HepG2 (cell line): ENCODE data around the gene ZNF75A. TPM values are rescaled to one million over a fixed set of nuclear protein-coding genes. Genes with fewer than 3 reads are reported as not detected.
A peak's percentile ranks its signal among the peaks of the same experiment; 100 is the strongest.

Source experiments
- ARID3A ChIP-seq: IDR thresholded peaks from 2 replicates; pipeline ENCODE4 v1.6.1; 2012; ENCODE audit warnings: low read depth, low read length, improper control_type of control experiment
- DMAP1 ChIP-seq: IDR thresholded peaks from 2 replicates; pipeline ENCODE4 v1.6.1; 2016
- HNRNPL ChIP-seq: fragments of 200-400 bp; formaldehyde crosslinking; IDR thresholded peaks from 2 replicates; pipeline ENCODE4 v1.6.1; 2017; ENCODE audit warnings: mild to moderate bottlenecking, low read depth, low read length
- PCBP1 ChIP-seq: fragments of 200-400 bp; formaldehyde crosslinking; IDR thresholded peaks from 2 replicates; pipeline ENCODE4 v1.6.1; 2017; ENCODE audit warnings: mild to moderate bottlenecking, low read depth, low read length, borderline replicate concordance
- PHB2 ChIP-seq: fragments of 450-650 bp; IDR thresholded peaks from 2 replicates; pipeline ENCODE4 v1.6.1; 2018; ENCODE audit not compliant: partially characterized antibody
- PHF20 ChIP-seq: sonication (generic); formaldehyde crosslinking; IDR thresholded peaks from 2 replicates; pipeline ENCODE4 v1.5.0; 2020; ENCODE audit warnings: mild to moderate bottlenecking, missing genetic modification reagents
- PRDM15 ChIP-seq: sonication (generic); formaldehyde crosslinking; IDR thresholded peaks from 2 replicates; pipeline ENCODE4 v1.4.0; 2020; ENCODE audit warnings: missing genetic modification reagents
- RBM22 ChIP-seq: fragments of 200-400 bp; formaldehyde crosslinking; optimal IDR thresholded peaks from 2 replicates; pipeline ENCODE3; 2017; ENCODE audit warnings: mild to moderate bottlenecking, low read length, moderate library complexity
- SAFB2 ChIP-seq: sonication (generic); formaldehyde crosslinking; IDR thresholded peaks from 2 replicates; pipeline ENCODE4 v1.5.1; 2020; ENCODE audit warnings: missing genetic modification reagents, low read depth, mild to moderate bottlenecking, borderline replicate concordance
- SKI ChIP-seq: fragments of 450-650 bp; IDR thresholded peaks from one replicate; pipeline ENCODE4 v1.6.1; 2018; ENCODE audit warnings: mild to moderate bottlenecking; ENCODE audit not compliant: partially characterized antibody
- SMAD1 ChIP-seq: sonication (generic); formaldehyde crosslinking; IDR thresholded peaks from 2 replicates; pipeline ENCODE4 v1.4.0; 2020; ENCODE audit warnings: missing genetic modification reagents, low read depth, mild to moderate bottlenecking, borderline replicate concordance
- SRF ChIP-seq: IDR thresholded peaks from 2 replicates; pipeline ENCODE4 v1.6.1; 2011; ENCODE audit warnings: mild to moderate bottlenecking, low read depth, low read length, moderate library complexity
- TP53 ChIP-seq: sonication (generic); formaldehyde crosslinking; conservative IDR thresholded peaks from 2 replicates; pipeline ENCODE4 v1.4.0; 2020; ENCODE audit warnings: missing genetic modification reagents
- WIZ ChIP-seq: sonication (generic); formaldehyde crosslinking; IDR thresholded peaks from 2 replicates; pipeline ENCODE4 v1.5.1; 2020; ENCODE audit warnings: mild to moderate bottlenecking, missing genetic modification reagents
- ZBTB26 ChIP-seq: IDR thresholded peaks from 2 replicates; pipeline ENCODE4 v1.6.1; 2016; ENCODE audit warnings: missing compliant biosample characterization, missing genetic modification reagents, borderline replicate concordance
- ZFP37 ChIP-seq: sonication (generic); formaldehyde crosslinking; IDR thresholded peaks from 2 replicates; pipeline ENCODE4 v1.4.0; 2020; ENCODE audit warnings: missing genetic modification reagents, borderline replicate concordance
- ZMAT5 ChIP-seq: sonication (generic); formaldehyde crosslinking; IDR thresholded peaks from 2 replicates; pipeline ENCODE4 v1.5.0; 2020; ENCODE audit warnings: mild to moderate bottlenecking, low read depth, missing genetic modification reagents, borderline replicate concordance
- ZNF235 ChIP-seq: sonication (generic); formaldehyde crosslinking; IDR thresholded peaks from 2 replicates; pipeline ENCODE4 v1.8.1; 2023; ENCODE audit warnings: mild to moderate bottlenecking, missing genetic modification reagents, borderline replicate concordance
- ZNF33B ChIP-seq: sonication (generic); formaldehyde crosslinking; IDR thresholded peaks from 2 replicates; pipeline ENCODE4 v1.5.1; 2020; ENCODE audit warnings: mild to moderate bottlenecking, missing genetic modification reagents
- ZNF546 ChIP-seq: sonication (generic); formaldehyde crosslinking; conservative IDR thresholded peaks from 2 replicates; pipeline ENCODE4 v1.8.1; 2023; ENCODE audit warnings: mild to moderate bottlenecking, missing genetic modification reagents
- ZNF547 ChIP-seq: sonication (generic); formaldehyde crosslinking; IDR thresholded peaks from 2 replicates; pipeline ENCODE4 v1.5.1; 2020; ENCODE audit warnings: mild to moderate bottlenecking, missing genetic modification reagents
- ZNF567 ChIP-seq: sonication (generic); formaldehyde crosslinking; IDR thresholded peaks from 2 replicates; pipeline ENCODE4 v1.8.1; 2023; ENCODE audit warnings: mild to moderate bottlenecking, missing genetic modification reagents, borderline replicate concordance
- polyA plus RNA-seq, 8 experiments: library from polyadenylated mRNA; depleted of rRNA in 3 of 8; stranded (reverse) in 7 of 8; unstranded in 1 of 8; fragments of >200 nt; fragmentation: Illumina TruSeq in 4 of 8; extraction: Trizol in 4 of 8; gene quantifications; 2 replicates each; pipeline versions ENCODE4 v1.2.1 to v1.2.3, GENCODE V29; 2011 to 2016; ENCODE audit warnings: low read depth in 4 of 8, missing spikeins in 1 of 8, mixed read lengths in 1 of 8; ENCODE audit not compliant: insufficient read depth in 1 of 8
- total RNA-seq, 5 experiments: library from RNA; depleted of rRNA; stranded (reverse); fragments of >200 nt; fragmentation: Illumina TruSeq; extraction: Trizol; gene quantifications; 2 replicates each; pipeline ENCODE4 v1.2.3, GENCODE V29; 2016; ENCODE audit warnings: low read depth in 1 of 5

Gene ZNF75A
- total and polyA plus RNA-seq, 2 of the 13 experiments (the other 11 are each of a cell fraction or from before 2014, with no cell fraction given), result 1.4 to 2.1 TPM

- TF ChIP-seq RBM22 (no peak), TP53 (CRISPR knock-in tag) (0 out of 2 replicates have a peak, but pooled peaks have one; percentile 35), SKI (peak; percentile 58), SAFB2 (CRISPR knock-in tag) (no peak), PCBP1 (0 out of 2 replicates have a peak, but pooled peaks have one; percentile 81), ZMAT5 (CRISPR knock-in tag) (no peak), ZNF33B (CRISPR knock-in tag) (no peak), PRDM15 (CRISPR knock-in tag) (no peak), WIZ (CRISPR knock-in tag) (0 out of 2 replicates have a peak, but pooled peaks have one; percentile 79), ZFP37 (CRISPR knock-in tag) (no peak), ARID3A (no peak), ZNF546 (CRISPR knock-in tag) (no peak; the same call in 1 of the 2 replicates), SRF (no peak), PHF20 (peak; percentile 86), PHB2 (no peak), ZNF547 (CRISPR knock-in tag) (no peak), HNRNPL (no peak), SMAD1 (CRISPR knock-in tag) (no peak), ZNF235 (CRISPR knock-in tag) (0 out of 2 replicates have a peak, but pooled peaks have one; percentile 84), DMAP1 (peak; percentile 90), ZBTB26 (CRISPR knock-in tag) (no peak), ZNF567 (CRISPR knock-in tag) (0 out of 2 replicates have a peak, but pooled peaks have one; percentile 70)
Observed at GRCh38 chr16:3282730-3283542, 22.4 kb upstream of the ZNF75A start, which contains the start of gene ZNF263 (continued).
